T-helper 17 cell (primary cell): ENCODE measurements around the gene ZCCHC3. TPM values are rescaled to one million over a fixed set of nuclear protein-coding genes. Genes with fewer than 3 reads are reported as not detected.

ENCODE experiments used
- ATAC-seq: fragments of 150-1000 bp; cut with Tn5 transposase; 2 replicates; pipeline ENCODE4 v1.10.0; 2021; ENCODE audit warnings: mild to moderate bottlenecking, moderate library complexity
- DNase-seq, 3 donors: peaks; one replicate each; pipeline versions ENCODE4 v3.0.0 to v3.0.0-alpha.2; 2020 to 2021
- H3K9me3 ChIP-seq: one replicate; pipeline ENCODE4 v1.7.0; 2013; ENCODE audit warnings: low read length, mild to moderate bottlenecking; ENCODE audit not compliant: control insufficient read depth, poor library complexity, severe bottlenecking
- H3K27ac Mint-ChIP-seq: one replicate; pipeline ENCODE4 v1.8.0; 2022; ENCODE audit warnings: mild to moderate bottlenecking, moderate library complexity, mixed read lengths
- H3K27me3 Mint-ChIP-seq: one replicate; pipeline ENCODE4 v1.8.0; 2022; ENCODE audit warnings: mixed read lengths
- H3K36me3 Mint-ChIP-seq: one replicate; pipeline ENCODE4 v1.8.0; 2022; ENCODE audit warnings: low read depth, mixed read lengths
- H3K4me1 Mint-ChIP-seq: one replicate; pipeline ENCODE4 v1.8.0; 2022; ENCODE audit warnings: mild to moderate bottlenecking, mixed read lengths
- H3K4me3 Mint-ChIP-seq: one replicate; pipeline ENCODE4 v1.8.0; 2022; ENCODE audit warnings: mild to moderate bottlenecking, moderate library complexity, mixed read lengths
- total RNA-seq, 4 donors: library from RNA in 2 of 4; stranded (reverse) in 2 of 4; gene quantifications; one replicate each; pipeline ENCODE4 v1.2.3 and lab custom pipeline; 2022 to 2026

The ZCCHC3 gene
- total RNA-seq, 2 donors from 2014 or later, result 15.6 to 18.9 TPM

DNA sequence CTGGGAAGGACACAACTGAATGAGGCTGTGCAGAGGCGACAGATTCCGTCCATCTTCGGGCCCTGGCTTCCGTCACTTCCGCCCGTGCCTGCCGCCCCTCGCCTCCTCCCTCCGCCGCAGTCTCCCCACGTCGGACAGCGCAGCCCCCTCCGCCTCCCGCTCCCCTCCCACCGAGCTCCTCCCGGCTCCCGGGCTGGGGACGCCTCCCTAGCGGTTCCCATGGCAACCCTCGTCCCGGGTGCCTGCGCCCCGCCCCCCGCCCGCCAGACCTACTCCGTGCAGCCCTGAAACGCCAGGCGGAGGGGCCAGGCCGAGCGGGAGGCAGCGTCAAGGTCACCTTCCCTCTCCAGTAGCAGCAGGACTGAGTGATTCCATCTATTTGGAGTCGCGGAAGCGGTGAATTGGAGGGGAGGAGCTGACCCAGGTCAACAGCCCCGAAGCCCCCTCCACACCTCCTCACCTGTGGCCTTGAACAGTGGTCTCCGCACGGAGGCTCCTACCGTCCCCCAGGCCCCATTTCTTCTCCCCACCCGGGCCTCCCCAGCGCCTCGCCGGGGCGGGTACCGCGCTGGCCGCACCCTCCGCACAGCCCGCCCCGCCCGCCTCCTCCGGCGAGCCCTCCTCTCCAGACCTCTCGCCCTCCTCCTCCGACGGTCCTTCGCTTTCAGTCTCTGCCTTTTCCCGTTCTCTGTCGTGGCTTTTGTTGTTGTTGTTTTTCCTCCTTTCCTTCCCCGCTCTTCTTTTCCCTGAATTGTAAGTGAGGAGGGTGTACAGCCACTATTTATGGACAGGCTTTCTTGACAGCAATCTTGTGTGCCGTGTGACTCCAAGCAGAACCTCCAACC lies 50.5 kb downstream of the ZCCHC3 start:
- peak overlapping the region; percentile 99 for H3K4me3 Mint-ChIP-seq
- ATAC-seq (peak; percentile 83), DNase-seq (peak; percentile 18 to 52 (median 51))
- H3K27me3 Mint-ChIP-seq, result peaks cover 6% of the 10 kb centered on the region
- H3K27ac Mint-ChIP-seq, result peak overlapping the region; percentile 76
- no peaks in the 10 kb centered on the region for H3K9me3 ChIP-seq
- peaks cover 16% of the 10 kb centered on the region for H3K4me1 Mint-ChIP-seq
- H3K36me3 Mint-ChIP-seq, result peaks cover 7% of the 10 kb centered on the region

DNA sequence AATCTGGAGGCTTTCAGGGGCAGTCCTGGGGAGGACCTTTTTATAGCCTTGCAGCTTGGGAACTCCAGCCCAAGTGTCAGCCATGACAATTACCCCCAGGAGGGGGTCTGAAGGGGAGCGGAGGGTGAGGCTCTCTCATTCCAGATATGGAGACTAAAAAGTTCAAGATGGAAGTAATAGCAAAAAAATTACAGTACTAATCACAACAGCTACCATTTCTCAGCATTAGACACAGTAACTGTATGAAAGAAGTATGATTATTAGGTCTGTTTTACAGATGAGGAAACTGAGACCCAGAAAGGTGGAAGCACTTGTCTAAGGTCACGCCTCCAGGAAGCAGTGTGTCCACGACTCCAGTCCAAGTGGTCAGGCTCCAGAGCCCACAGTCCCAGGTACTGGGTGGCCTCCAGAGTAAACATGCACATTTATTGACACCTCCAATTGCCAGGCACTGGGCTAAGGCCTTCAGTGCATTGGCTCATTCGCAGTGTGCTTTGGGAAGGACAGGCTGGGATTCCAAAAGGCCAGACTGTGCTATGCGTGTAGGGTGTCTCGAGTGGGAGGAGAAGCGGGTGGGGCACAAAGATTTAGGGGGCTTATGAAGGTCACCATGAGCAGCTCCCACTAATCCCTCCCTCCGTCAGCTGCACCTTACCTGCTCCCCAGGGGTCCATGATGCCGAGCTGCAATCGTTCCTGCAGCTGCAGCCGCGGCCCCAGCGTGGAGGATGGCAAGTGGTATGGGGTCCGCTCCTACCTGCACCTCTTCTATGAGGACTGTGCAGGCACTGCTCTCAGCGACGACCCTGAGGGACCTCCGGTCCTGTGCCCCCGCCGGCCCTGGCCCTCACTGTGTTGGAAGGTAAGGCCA lies 51.8 kb downstream of the ZCCHC3 start:
- no peak for DNase-seq
- H3K9me3 ChIP-seq, result no peaks in the 10 kb centered on the region
- peaks cover 6% of the 10 kb centered on the region for H3K27me3 Mint-ChIP-seq
- H3K36me3 Mint-ChIP-seq, result peaks cover 4% of the 10 kb centered on the region
- no peak overlapping the region for H3K4me3 Mint-ChIP-seq
- H3K27ac Mint-ChIP-seq, result no peak overlapping the region
- H3K4me1 Mint-ChIP-seq, result peaks cover 16% of the 10 kb centered on the region
- ATAC-seq, result no peak

Other genes with a start within 250 kb of the ZCCHC3 start
- gene DEFB125, start 209.9 kb upstream of the ZCCHC3 start, total RNA-seq, result not detected
- gene DEFB126, start 155.0 kb upstream of the ZCCHC3 start, total RNA-seq, result not detected
- not detected for gene DEFB127, start 140.1 kb upstream of the ZCCHC3 start, total RNA-seq
- not detected for gene DEFB128, start 107.9 kb upstream of the ZCCHC3 start, total RNA-seq
- gene DEFB129, start 70.3 kb upstream of the ZCCHC3 start, total RNA-seq, result not detected
- not detected for gene DEFB132, start 39.8 kb upstream of the ZCCHC3 start, total RNA-seq
- gene C20orf96, start 6.8 kb upstream of the ZCCHC3 start, total RNA-seq, result 1 to 10 TPM; 2.4 to 2.7 TPM
- 1 to 10 TPM; 5.2 to 8.3 TPM for gene SOX12, start 28.0 kb downstream of the ZCCHC3 start, total RNA-seq
- gene NRSN2, start 49.5 kb downstream of the ZCCHC3 start, total RNA-seq, result under 1 TPM; 0.62 to 0.89 TPM
- gene TRIB3, start 83.2 kb downstream of the ZCCHC3 start, total RNA-seq, result 1 to 10 TPM; 1.8 to 3.3 TPM
- 10 to 100 TPM; 62.1 to 72.7 TPM for gene RBCK1, start 110.7 kb downstream of the ZCCHC3 start, total RNA-seq
- gene TBC1D20, start 165.0 kb downstream of the ZCCHC3 start, total RNA-seq, result 10 to 100 TPM; 20.6 to 29.4 TPM
- 10 to 100 TPM; 63.8 to 69.0 TPM for gene CSNK2A1, start 246.2 kb downstream of the ZCCHC3 start, total RNA-seq